Endothelial cell of umbilical vein (primary cell): Measurements from ENCODE around the gene TMEM253. TPM values are rescaled to one million over a fixed set of nuclear protein-coding genes. Genes with fewer than 3 reads are reported as not detected.

Experiments used
- BruUV-seq: library from RNA; stranded (reverse); fragments of 400-500 nt; replicated peaks from 2 replicates; lab custom pipeline; 2021; lab: Mats Ljungman, UMichigan
- CTCF ChIA-PET: fragments of 300-600, 350-600 bp; sonication (Branson Sonifier 250); formaldehyde crosslinking; loops from one replicate; lab custom pipeline; 2021; ENCODE audit warnings: antibody characterized with exemption, inconsistent platforms; lab: Charles Lee
- POLR2A ChIA-PET: fragments of 300-600, 350-600 bp; sonication (Branson Sonifier 250); formaldehyde crosslinking; loops from one replicate; lab custom pipeline; 2021; ENCODE audit warnings: antibody characterized with exemption, inconsistent platforms; lab: Charles Lee
- DNase-seq: peaks from one replicate; pipeline ENCODE4 v3.0.0-alpha.2; 2011; ENCODE audit warnings: low read depth, low spot score
- FAIRE-seq: peaks from 2 replicates; lab custom pipeline; 2011; peaks lifted over from hg19 to GRCh38; lab: Jason Lieb, UNC
- H2AFZ ChIP-seq: 2 replicates; pipeline ENCODE4 v1.6.0; 2012; ENCODE audit warnings: low read depth, low read length, control low read depth, inconsistent platforms
- H3K27ac ChIP-seq: 2 replicates; pipeline ENCODE4 v1.5.1; 2011; ENCODE audit warnings: low read depth, mild to moderate bottlenecking, control low read depth, low read length, moderate library complexity; ENCODE audit not compliant: insufficient read depth
- H3K27me3 ChIP-seq, 2 experiments: 2 replicates each; pipeline versions ENCODE4 v1.6.0 to v1.6.1; 2011; ENCODE audit warnings: low read length in 2 of 2, mixed read lengths in 1 of 2; ENCODE audit not compliant: control insufficient read depth in 2 of 2, insufficient read depth in 2 of 2
- H3K36me3 ChIP-seq, 2 experiments: 2 replicates in 1 of 2; 3 replicates in 1 of 2; pipeline ENCODE4 v1.5.1; 2011; ENCODE audit warnings: low read length in 2 of 2, mild to moderate bottlenecking in 1 of 2, moderate library complexity in 1 of 2; ENCODE audit not compliant: control insufficient read depth in 2 of 2, insufficient read depth in 2 of 2; ENCODE audit errors: extremely low read depth in 1 of 2
- H3K4me1 ChIP-seq: 3 replicates; pipeline ENCODE4 v1.5.1; 2011; ENCODE audit warnings: mild to moderate bottlenecking, low read length; ENCODE audit not compliant: control insufficient read depth, insufficient read depth; ENCODE audit errors: extremely low read depth
- H3K4me2 ChIP-seq: 2 replicates; pipeline ENCODE4 v1.6.1; 2011; ENCODE audit warnings: low read length, control low read depth, mixed read lengths; ENCODE audit not compliant: insufficient read depth
- H3K4me3 ChIP-seq, 3 experiments: fragments of 200-600 bp in 1 of 3; sonication (generic), shearing (Covaris generic) in 1 of 3; replicated peaks in 1 of 3; 2 replicates each; pipeline ENCODE4 v1.5.1; 2011 to 2016; ENCODE audit warnings: control low read depth in 3 of 3, low read length in 3 of 3, mild to moderate bottlenecking in 2 of 3, inconsistent platforms in 1 of 3, low read depth in 1 of 3, moderate library complexity in 1 of 3; ENCODE audit not compliant: insufficient read depth in 1 of 3
- H3K79me2 ChIP-seq: 2 replicates; pipeline ENCODE4 v1.6.0; 2012; ENCODE audit warnings: low read length, inconsistent platforms; ENCODE audit not compliant: control insufficient read depth, insufficient read depth
- H3K9ac ChIP-seq: replicated peaks from 2 replicates; pipeline ENCODE3; 2011; ENCODE audit warnings: low read length, control low read depth; ENCODE audit not compliant: insufficient read depth; ENCODE audit errors: extremely low read depth
- H3K9me1 ChIP-seq: replicated peaks from 3 replicates; pipeline ENCODE4 v1.6.0; 2011; ENCODE audit warnings: mild to moderate bottlenecking, low read length; ENCODE audit not compliant: control insufficient read depth, insufficient read depth; ENCODE audit errors: extremely low read depth
- H3K9me3 ChIP-seq: replicated peaks from 2 replicates; pipeline ENCODE4 v1.5.1; 2012; ENCODE audit warnings: low read length, inconsistent platforms; ENCODE audit not compliant: control insufficient read depth, insufficient read depth
- H4K20me1 ChIP-seq: replicated peaks from 2 replicates; pipeline ENCODE3; 2011; ENCODE audit warnings: mild to moderate bottlenecking, low read length; ENCODE audit not compliant: control insufficient read depth, insufficient read depth; ENCODE audit errors: extremely low read depth
- EZH2 ChIP-seq: IDR thresholded peaks from 2 replicates; pipeline ENCODE4 v1.6.1; 2012; ENCODE audit warnings: borderline replicate concordance, low read depth, mild to moderate bottlenecking, moderate library complexity, low read length, inconsistent platforms; ENCODE audit not compliant: severe bottlenecking
- FOS ChIP-seq: IDR thresholded peaks from 2 replicates; pipeline ENCODE4 v1.6.1; 2011; ENCODE audit warnings: mild to moderate bottlenecking, low read length, moderate library complexity, borderline replicate concordance; ENCODE audit not compliant: insufficient read depth
- GATA2 ChIP-seq: IDR thresholded peaks from 2 replicates; pipeline ENCODE4 v1.7.0; 2011; ENCODE audit warnings: low read depth, mild to moderate bottlenecking, moderate library complexity, mixed read lengths, low read length; ENCODE audit not compliant: insufficient read length, insufficient read depth
- JUN ChIP-seq: IDR thresholded peaks from 2 replicates; pipeline ENCODE4 v1.6.1; 2011; ENCODE audit warnings: borderline replicate concordance, low read depth; ENCODE audit not compliant: insufficient read length, insufficient read depth
- MYC ChIP-seq: IDR thresholded peaks from one replicate; pipeline ENCODE4 v1.6.1; 2011; ENCODE audit warnings: mild to moderate bottlenecking, low read depth, low read length
- POLR2A ChIP-seq: IDR thresholded peaks from 2 replicates; pipeline ENCODE4 v1.6.1; 2012; ENCODE audit warnings: low read depth, mild to moderate bottlenecking, control low read depth, low read length
- POLR2AphosphoS5 ChIP-seq: IDR thresholded peaks from 2 replicates; pipeline ENCODE4 v1.6.1; 2012; ENCODE audit warnings: low read depth, mild to moderate bottlenecking, control low read depth, low read length, moderate library complexity; ENCODE audit not compliant: insufficient read depth
- dilution Hi-C: fragments of 300-500 bp; cut with MboI; formaldehyde crosslinking; loops from one replicate; pipeline ENCODE4 v1.15.0; 2019; ENCODE audit warnings: low sequenced_read_pairs; ENCODE audit not compliant: extremely low pct_ligation_motif_present
- intact Hi-C: fragments of 100-400 bp; cut with micrococcal nuclease; formaldehyde crosslinking; loops from one replicate; pipeline ENCODE4 v1.10.0; 2022
- polyA plus RNA-seq, 4 experiments: library from polyadenylated mRNA; depleted of rRNA in 3 of 4; stranded (reverse) in 3 of 4; unstranded in 1 of 4; fragments of >200 nt; gene quantifications; 2 replicates each; pipeline versions ENCODE4 v1.2.1 to v1.2.3, GENCODE V29; 2011 to 2012; ENCODE audit warnings: missing spikeins in 1 of 4
- total RNA-seq: library from RNA; stranded (reverse); gene quantifications from 2 replicates; pipeline ENCODE4 v1.2.3, GENCODE V29; 2021
- TF ChIP-seq, protein P1 (sequence below): IDR thresholded peaks from 2 replicates; pipeline ENCODE4 v1.6.1; 2011; ENCODE audit not compliant: insufficient read depth, insufficient read length
- TF ChIP-seq, protein P2 (sequence below), 2 donors: IDR thresholded peaks; 1 replicate in 1 of 2; 2 replicates in 1 of 2; pipeline ENCODE4 v1.5.1; 2011; ENCODE audit warnings: low read length in 2 of 2, mild to moderate bottlenecking in 2 of 2, moderate library complexity in 2 of 2, control low read depth in 1 of 2, inconsistent platforms in 1 of 2, low read depth in 1 of 2; ENCODE audit not compliant: insufficient read depth in 1 of 2; ENCODE audit errors: extremely low read depth in 1 of 2

Gene TMEM253
- total and polyA plus RNA-seq, 2 donors (not counting 3 experiments of a cell fraction or from before 2014, with no cell fraction given): 0.25 TPM; not detected in 1

DNA sequence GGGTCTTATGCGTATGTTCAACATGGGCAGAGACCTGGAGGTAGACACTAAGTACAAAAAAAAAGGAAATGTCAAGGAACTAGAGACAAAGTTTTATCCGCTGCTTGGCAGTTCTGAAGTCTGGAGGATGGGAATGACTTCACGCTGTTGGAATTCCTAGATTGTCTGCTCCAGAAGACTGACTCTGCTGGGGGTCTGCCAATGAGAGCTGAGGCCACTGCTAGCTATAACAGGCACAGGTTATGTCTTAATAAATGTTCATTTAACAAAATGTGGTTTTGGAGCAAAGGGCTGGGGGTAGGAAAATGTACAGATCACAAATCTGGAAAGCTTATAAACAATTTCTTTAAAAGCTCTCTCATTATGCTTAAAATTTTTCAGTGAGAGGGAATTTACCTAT lies 37.4 kb upstream of the TMEM253 start:
- no peak overlapping the region for H3K27ac ChIP-seq
- FAIRE-seq (no peak), DNase-seq (no peak)
- no peak overlapping the region for H2AFZ ChIP-seq
- no peak overlapping the region for H3K9ac ChIP-seq
- H3K9me1 ChIP-seq: no peaks in the 10 kb centered on the region
- H3K27me3 ChIP-seq: peaks cover 17 to 38% of the 10 kb centered on the region in 2 experiments
- H3K4me2 ChIP-seq: no peak overlapping the region
- no peaks in the 10 kb centered on the region for H3K36me3 ChIP-seq
- dilution Hi-C loops: no loop called here
- no peaks in the 10 kb centered on the region for H4K20me1 ChIP-seq
- TF ChIP-seq GATA2 (no peak), JUN (no peak), FOS (no peak), MYC (no peak), POLR2AphosphoS5 (no peak), EZH2 (no peak), POLR2A (no peak)
- TF ChIP-seq, protein P1, sequence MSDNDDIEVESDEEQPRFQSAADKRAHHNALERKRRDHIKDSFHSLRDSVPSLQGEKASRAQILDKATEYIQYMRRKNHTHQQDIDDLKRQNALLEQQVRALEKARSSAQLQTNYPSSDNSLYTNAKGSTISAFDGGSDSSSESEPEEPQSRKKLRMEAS: no peak
- TF ChIP-seq, protein P2, sequence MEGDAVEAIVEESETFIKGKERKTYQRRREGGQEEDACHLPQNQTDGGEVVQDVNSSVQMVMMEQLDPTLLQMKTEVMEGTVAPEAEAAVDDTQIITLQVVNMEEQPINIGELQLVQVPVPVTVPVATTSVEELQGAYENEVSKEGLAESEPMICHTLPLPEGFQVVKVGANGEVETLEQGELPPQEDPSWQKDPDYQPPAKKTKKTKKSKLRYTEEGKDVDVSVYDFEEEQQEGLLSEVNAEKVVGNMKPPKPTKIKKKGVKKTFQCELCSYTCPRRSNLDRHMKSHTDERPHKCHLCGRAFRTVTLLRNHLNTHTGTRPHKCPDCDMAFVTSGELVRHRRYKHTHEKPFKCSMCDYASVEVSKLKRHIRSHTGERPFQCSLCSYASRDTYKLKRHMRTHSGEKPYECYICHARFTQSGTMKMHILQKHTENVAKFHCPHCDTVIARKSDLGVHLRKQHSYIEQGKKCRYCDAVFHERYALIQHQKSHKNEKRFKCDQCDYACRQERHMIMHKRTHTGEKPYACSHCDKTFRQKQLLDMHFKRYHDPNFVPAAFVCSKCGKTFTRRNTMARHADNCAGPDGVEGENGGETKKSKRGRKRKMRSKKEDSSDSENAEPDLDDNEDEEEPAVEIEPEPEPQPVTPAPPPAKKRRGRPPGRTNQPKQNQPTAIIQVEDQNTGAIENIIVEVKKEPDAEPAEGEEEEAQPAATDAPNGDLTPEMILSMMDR (IDR thresholded peaks at IDR 0.05; ENCODE audit: extremely low read depth in 1 of 2, insufficient read depth in 1 of 2, low read depth in 1 of 2, low read length in 2 of 2): no peak
- H3K79me2 ChIP-seq: no peaks in the 10 kb centered on the region
- ChIA-PET CTCF (interaction anchor here (1.2 to 3.1 kb wide), 2 partner anchors 29 to 48 kb away, joined by 4 to 14 read pairs; no protein-coding TSS in a partner anchor), POLR2A (no interaction called here)
- no peaks in the 10 kb centered on the region for H3K4me1 ChIP-seq
- BruUV-seq: no TSS peak
- intact Hi-C loops: no loop called here
- no peaks in the 10 kb centered on the region for H3K9me3 ChIP-seq
- H3K4me3 ChIP-seq: no peak overlapping the region
